COR-L47 (cell line): ENCODE data around the gene C5orf47.

Experiments used
- DNase-seq: peaks from one replicate; lab custom pipeline; 2025; lab: John Stamatoyannopoulos, UW

The C5orf47 gene

DNA sequence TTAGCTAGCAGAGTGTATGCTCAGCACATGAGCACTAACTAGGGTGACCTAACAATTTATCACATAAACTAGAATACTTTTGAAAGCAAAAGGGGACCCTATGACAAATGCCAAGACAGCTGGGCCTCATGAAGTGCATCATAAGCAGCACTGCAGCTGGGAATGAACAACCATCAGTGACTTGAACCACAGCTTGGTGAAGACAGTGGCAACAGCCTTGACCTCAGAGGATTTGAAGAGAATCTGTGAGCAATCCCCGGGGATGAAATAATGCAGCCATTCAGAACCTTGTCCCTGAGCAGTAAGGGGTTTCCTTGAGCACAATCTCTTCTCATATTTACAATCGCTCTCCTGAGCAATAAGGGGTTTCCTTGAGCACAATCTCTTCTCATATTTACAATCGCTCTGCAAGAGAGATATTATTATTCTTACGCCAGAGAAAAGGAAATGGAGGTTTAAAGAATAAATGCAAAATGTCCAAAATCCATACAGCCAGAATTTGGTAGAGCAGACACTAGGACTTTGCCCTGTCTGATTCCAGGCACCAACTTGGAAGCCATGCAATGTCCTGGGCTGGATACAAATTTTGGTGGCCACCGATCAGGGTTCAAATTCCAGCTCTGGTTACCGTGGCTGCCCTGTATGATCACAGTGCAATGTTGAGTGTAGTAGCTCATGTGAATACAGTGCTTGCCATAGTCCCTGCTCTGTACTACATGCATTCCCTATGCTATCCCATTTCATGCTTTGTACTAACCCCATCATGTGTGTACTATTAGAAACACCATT is 55.7 kb downstream of the C5orf47 start:
- no peak for DNase-seq

DNA sequence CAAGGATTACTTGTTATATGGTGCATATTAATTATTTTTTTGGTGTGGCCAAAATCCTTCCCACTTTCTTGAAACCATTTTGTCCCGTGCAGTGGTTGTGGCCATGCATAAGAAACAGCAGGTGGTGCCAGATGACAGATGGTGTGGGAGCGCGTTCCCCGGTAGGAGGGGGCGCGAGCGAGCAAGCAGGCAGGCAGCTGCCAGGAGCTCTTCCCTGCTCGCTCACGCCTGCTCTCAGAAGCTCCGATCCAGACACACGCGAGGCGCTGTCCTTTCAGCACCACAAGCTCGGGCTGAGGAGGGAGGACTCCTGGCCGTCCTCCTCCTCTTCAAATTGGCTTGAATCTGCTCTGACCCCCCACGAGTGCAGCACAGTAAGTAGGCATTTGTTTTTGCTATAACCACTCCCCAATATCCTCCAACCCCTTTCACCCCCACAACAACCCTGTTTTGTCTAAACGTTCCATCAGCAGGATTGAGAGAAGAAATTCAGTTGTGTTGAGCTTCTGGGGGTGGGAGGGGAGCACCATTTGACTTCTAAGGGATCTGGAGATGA is 56.6 kb downstream of the C5orf47 start, which contains the start of gene NSG2:
TSS of gene NSG2 (plus strand) at position 237 of the 556 bp plus-strand sequence. CDS start 1,050 bp downstream, outside the sequence.
- peak; percentile 92 for DNase-seq

DNA sequence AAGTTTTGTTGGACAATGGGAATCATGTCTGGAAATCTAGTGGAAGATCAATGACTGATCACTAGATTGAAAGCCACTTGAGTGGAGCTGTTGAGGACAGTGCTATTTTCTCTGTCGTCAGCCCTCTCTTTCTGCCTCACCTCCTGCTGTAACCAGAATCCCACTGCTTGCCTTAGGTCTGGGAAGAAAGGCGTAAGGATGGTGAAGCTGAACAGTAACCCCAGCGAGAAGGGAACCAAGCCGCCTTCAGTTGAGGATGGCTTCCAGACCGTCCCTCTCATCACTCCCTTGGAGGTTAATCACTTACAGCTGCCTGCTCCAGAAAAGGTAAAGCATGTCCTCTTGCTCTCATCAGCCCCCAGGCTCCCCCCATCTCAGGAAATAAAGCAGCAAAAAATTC is 57.6 kb downstream of the C5orf47 start:
- no peak for DNase-seq

DNA sequence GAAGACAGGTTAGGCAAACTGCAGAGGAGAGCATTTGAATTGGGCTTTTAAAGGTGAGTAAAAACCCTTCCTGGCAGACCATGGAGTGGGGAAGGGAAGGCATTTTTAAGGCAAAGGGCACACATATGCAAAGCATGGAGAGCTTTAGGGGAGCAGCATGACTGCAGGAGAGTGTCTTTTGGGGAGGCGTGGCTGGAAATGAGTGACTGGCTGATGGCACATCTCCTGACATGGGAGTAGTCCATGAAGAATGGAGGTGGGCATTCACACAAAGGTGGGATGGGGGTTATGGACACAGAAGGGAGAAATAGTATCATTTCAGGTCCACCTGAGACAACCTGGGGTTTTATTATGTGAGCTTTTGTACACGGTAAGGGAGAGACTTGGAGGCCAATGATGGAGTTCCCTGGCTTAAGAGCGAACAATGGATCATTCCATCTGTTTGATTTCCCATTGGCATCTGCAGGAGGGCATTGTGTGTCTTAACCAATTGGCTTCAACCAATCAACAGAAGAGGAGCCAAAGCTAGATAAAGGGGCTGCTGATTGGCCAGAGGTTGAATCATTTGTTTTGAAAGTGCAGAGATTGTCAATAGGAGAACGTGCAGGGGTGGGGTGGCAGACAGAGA is 58.6 kb downstream of the C5orf47 start:
- no peak for DNase-seq

DNA sequence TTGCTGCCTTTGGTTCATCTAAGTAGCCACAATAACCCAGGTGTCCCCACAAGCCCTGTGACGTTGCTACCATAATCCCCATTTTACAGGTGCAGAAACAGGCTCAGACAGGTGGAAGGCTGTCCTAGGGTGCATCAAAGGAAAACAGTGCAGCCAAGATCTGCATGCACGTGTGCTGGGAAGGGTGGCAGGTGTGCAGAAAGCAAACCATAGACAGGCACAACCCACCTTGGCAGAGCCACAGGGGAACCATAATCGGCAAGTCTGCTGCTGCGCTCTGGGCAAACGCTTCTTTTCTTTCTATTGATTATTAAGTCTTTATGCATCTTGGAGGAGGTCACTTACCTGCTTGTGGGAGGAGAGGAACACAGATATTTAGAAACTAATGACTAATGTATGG is 63.7 kb downstream of the C5orf47 start:
- DNase-seq: no peak

DNA sequence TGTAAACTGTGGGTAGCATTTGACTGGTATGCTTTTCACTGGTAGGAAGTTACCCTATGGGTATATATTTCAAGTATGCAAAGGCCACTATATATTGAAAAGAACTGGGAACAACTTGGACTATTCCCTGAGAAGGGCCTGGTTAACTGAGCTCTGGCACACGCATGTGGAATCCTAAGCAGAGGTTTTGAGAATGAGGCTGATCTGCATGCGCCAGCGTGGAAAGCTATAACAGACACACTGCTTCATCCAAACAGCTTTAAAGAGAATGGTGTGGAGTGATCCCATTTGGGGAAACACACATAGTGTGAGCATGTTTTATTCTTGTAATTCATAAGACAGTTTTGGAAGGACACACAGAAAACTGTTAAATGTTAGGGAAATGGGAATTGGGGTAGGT is 64.9 kb downstream of the C5orf47 start:
- no peak for DNase-seq
